ENCODE data around the gene PDPN.
"Not testable (repeated sequence)": the region's sequence is repeated elsewhere in the genome, so short reads cannot be mapped to it uniquely, and the experiment has no call there.

The PDPN gene, protein sequence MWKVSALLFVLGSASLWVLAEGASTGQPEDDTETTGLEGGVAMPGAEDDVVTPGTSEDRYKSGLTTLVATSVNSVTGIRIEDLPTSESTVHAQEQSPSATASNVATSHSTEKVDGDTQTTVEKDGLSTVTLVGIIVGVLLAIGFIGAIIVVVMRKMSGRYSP

DNA sequence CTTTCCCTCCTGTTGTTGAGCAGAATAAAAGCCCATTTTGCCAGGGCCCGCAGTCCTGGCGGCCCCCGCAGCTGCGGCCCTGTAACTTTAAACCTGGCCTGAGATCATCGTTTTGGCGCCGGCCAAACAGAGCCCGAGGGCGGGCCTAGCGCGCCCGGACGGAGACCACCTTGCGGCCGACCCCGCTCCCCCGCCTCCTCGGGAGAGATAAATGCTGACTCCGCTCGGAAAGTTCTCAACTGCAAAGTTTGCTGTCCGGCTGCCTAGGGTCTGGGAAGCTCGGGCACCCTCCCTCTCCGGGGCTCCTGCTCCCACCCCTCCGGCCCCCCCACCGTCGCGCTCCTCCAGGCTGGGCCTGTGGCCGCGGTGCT is at the start of gene PDPN:
Gene PDPN (plus strand): TSS at position 238 of the 371 bp plus-strand sequence. CDS start 202 bp downstream, outside the sequence.
- no peak for DNase-seq (ENCODE audit: low read depth in 2 of 2, low spot score in 1 of 2)

DNA sequence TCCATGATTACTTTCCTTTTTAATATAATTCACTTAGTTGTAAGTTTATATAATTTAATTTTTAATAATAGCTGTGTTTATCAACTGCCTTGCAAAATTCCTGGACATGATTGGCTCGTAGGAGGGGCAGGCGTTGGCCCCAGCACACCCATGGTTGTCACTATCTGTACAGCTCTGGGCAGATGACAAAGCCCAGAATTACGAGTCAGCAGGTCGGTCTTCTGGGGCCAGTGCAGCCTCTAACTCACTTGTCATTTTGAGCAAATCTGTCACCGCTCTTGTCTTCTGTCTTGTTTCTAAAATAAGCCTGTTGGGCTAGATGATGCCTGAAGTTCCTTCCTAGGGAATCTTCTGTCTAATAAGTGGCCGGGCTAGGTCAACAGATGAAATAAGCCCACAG is 48.4 kb upstream of the PDPN start:
- DNase-seq (ENCODE audit: low read depth in 2 of 2, low spot score in 1 of 2): no peak

DNA sequence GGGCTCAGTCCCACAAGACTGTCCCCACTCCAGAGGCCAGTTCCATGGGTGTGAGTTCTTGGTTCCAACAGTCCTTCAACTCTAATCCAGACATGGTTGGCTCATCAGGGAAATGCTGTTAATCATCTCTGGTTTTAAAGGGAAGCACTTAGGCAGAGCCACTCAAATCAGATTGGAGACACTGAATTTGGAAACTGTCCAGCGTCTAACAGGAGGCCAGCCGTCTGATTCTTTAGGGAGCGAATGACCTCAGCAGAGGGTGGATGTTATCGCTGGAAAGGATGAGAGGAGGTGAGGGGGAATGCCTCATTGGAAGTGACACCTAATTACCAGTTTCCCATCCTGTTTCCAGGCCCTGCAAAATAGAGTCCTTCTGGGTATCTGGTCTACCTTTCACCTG is 47.1 kb upstream of the PDPN start:
- DNase-seq (ENCODE audit: low read depth in 2 of 2, low spot score in 1 of 2): no peak

DNA sequence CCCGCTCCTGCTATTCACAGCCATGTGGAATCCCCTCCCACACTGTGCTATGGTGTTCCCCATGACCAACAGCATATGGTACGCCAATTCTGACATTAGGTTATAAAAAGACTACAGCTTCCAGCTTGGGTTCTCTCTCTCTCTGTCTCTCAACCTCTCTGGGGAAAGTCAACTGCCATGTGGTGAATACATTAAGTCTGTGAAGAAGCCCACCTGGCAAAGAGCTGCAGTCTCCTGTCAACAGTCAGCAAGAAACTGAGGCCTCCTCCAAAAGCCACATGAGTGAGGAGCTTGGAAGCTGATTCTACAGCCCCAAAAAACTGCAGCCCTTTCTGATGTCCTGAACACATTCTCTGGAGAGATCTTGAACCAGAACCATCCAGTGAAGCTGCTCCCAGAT is 44.8 kb upstream of the PDPN start:
- DNase-seq (ENCODE audit: low read depth in 2 of 2, low spot score in 1 of 2): no peak

DNA sequence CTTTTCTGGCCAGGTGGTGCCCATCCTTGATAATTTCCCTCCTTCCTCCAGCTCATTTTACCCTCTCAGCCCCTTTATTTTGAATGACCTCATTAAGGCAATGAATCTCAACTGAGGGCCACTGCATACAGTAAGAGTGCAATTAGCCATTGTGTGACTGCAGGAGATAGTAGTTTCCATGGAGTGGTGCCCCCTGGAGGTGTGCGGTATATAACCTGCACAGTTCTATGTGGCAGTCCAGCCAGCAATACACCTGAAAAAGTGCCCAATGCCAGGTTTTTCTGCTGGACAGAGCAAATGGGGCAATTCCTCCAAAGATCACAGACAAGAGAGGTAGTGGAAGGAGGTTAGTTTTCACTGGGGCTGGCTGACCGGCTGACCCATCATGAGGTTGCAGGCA is 43.9 kb upstream of the PDPN start:
- no peak for DNase-seq (ENCODE audit: low read depth in 2 of 2, low spot score in 1 of 2)

DNA sequence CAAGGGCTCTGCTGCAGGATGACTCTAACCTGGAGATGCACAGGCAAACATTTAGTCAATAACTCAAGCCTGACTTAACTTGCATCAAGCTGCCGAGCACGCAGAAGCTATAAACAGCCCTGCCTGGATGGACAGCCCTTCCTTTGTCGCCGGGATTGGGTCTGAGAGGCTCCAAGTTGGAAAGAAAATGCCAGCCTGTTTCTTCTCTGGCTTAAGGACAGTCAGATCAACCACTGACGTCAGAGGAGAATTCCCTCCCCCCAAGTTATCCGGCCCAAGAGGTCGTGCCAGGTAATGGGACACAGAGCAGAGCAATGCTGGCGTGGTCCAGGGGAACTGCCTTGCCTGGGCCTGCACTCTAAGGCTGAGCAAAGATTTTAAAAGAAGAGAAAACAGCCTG is 42.8 kb upstream of the PDPN start:
- DNase-seq (ENCODE audit: low read depth in 2 of 2, low spot score in 1 of 2): no peak

DNA sequence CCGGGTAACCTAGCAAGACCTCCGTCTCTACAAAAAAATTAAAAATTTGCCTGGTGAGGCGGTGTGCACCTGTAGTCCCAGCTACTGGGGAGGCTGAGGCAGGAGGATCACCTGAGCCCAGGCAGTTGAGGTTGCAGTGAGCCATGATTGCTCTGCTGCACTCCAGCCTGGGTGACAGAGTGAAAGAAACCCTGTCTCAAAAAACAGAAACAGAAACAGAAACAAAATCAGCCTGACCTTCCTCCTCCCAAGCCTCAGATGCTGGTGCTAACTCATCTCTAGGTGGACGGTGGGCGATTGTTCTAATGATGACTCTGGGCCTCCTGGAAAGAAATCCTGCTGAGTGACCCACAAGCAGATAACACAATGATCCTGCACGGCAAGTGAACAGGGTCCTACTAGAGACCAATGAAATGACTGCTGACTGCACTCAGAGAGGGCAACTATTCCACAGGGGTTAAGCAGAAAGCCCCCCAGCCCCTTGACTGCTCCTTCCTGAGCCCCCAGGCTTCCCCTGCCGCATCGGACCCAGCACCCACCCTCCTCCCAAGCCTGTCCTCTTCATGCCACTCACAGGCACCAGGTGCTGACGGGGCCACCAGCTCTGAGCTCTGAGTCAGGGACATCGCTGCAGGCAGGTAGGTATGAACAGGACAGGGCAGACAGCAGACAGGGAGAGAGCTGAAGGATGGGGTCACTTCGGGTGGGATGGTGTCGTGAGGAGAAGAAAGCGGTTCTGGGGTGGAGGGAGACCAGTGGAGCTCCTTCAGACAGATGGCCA is 42.0 kb upstream of the PDPN start:
- no peak for DNase-seq (ENCODE audit: low read depth in 2 of 2, low spot score in 1 of 2)

DNA sequence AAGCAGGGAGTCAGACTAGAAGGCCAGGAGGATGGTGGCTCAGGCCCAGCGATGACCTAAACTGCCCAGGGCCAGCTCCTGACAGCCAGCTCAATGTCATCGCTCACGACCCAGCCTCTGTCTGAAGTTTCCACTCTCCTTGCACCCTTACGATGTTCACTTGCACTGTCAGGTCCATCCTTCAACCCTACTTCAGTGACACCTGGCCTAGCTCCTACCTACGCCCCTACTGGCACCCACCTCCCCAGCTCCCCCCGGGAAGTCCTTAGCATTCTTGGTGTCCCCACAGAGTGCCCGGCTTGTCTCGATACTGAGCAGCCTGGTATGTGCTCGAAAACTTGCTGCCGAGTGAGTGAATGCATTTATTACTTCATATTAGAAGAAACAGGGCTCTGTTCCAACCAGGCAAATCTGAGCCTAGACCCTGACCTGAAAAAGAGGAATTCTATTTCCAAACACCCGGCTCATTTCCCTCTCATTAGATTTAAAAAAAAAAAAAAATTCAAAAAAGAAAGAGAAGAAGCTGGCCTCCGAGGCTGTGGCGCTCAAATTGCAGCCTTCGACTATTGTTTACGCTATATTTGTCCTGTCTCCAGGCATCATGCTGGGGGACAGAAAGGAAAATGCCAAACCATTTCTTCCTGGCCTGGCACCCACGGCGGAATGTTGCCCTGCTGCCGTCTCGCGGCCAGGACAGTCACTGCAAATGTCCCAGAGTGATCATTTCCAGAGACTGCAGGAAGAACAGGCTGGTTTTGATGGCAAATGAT is 40.0 kb upstream of the PDPN start:
- DNase-seq (ENCODE audit: low read depth in 2 of 2, low spot score in 1 of 2): no peak

DNA sequence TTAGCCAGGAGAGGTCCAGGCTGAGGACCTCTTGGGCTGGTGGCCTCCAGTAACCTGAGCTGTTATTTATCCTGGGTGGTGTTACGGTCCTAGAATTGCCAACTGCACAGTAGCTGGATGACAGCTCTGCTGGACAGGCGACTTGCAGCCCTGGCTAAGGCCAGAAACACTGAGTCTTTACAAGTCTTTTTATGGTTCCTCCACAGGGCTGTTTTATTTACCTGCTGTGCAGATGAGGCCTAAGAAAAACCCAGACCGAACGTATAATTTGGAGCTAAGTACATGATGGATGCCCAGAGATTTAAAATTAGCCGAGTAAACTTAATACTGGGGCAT is 39.4 kb upstream of the PDPN start:
- no peak for DNase-seq (ENCODE audit: low read depth in 2 of 2, low spot score in 1 of 2)

DNA sequence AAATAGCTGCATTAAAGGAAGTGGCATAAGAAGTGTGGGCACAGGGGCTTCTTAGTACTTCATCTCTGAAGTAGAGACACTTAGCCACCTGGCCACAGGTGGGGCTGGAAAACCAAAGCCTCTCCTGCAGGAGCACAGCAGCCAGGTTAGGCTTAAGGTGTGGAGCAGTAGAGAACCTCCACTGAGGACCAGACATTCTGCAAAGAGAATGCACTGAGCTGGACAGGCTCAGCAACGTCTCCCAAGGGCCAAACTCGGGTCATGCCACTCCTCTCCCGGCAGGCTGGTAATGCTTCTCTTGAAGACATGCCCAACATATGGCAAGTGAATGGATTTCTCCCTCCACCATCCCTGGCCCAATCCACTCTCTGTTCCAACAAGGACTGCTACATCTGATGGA is 36.8 kb upstream of the PDPN start:
- no peak for DNase-seq (ENCODE audit: low read depth in 2 of 2, low spot score in 1 of 2)

DNA sequence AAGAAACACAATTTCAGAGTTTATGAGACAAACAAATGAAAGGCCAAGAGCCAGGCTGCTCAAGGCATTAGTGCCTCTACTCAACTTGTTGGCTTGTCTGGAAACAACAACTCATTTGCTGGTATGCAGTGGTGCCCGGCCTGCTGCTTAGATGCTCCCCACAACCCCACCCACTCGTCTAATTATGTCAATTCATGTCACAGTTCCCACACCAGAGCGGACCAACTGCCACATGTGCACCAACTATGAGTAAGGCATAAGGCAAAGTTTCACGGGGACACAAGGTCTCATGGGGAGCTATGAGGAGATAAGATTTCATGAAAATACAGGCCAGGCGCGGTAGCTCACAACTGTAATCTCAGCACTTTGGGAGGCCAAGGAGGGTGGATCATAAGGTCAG is 35.4 kb upstream of the PDPN start:
- no peak for DNase-seq (ENCODE audit: low read depth in 2 of 2, low spot score in 1 of 2)

DNA sequence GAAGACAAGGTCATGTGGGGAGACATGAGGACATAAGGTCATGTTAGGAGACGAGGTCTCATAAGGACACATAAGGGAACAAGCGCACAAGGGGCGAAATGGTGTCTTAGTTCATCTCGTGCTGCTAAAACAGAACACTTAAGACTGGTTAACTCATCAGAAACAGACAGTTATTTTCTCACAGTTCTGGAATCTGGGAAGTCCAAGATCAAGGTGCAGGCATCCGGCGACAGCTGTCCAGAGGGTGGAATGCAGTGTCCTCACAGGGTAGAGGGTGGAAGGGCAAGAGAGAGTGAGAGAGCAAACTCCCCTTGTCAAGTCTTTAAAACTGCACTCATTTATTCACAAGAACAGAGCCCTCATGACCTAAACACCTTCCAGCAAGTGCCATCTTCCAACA is 34.6 kb upstream of the PDPN start:
- DNase-seq (ENCODE audit: low read depth in 2 of 2, low spot score in 1 of 2): no peak

DNA sequence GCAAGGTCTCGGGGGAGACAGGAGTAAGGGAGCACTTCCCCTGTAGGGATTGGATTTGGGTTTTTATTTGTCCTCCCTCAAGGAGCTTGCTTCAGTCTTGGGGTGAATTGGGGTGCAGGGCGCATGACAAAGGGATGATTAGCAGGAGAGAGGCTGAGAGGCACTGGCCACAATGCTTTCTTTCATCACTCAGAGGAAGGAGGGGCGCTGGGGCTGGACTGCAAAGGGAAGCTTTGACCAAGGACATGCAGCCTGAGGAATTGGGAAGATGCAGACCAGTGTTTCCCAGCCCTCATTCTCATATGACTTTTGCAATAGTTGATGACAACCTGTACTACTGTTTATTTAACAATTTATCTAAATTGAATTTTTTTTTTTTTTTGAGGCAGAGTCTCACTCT is 34.1 kb upstream of the PDPN start:
- no peak for DNase-seq (ENCODE audit: low read depth in 2 of 2, low spot score in 1 of 2)

DNA sequence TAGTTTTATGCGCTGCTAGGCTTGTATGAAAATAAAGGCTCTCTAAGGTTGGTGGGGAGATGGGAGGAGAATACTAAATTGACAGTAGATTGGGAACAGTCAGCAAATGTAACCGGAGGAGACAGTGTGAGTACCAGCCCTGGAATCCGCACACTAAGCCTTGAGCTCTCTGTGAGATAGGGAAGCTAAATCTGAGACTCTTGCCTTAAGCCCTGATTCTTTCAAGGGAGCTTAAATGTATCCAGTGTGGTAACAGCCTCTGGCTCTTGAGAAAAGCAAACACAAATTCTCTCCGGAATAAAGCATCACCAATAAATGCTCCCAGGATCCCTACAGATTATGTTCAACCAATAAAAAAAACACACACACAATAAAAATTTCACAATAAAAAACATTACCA is 33.0 kb upstream of the PDPN start:
- no peak for DNase-seq (ENCODE audit: low read depth in 2 of 2, low spot score in 1 of 2)

DNA sequence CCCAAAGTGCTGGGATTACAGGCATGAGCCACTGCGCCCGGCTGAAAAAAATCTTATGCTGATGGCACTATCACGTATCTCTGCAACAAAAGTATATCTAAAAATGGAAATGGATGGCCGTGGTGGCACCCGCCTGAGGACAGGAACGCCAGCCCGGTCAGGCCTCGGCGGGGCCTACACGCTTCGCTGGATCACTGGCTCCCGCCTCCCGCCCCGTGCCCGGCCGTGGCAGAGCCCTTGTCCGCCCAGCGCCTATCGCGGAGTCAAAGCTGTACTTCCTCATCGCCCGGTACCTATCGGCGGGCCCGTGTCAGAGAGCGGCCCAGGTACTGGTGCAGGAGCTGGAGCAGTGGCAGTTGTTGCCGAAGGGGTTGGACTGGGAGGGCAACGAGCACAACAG is 28.8 kb upstream of the PDPN start:
- DNase-seq (ENCODE audit: low read depth in 2 of 2, low spot score in 1 of 2): no peak

DNA sequence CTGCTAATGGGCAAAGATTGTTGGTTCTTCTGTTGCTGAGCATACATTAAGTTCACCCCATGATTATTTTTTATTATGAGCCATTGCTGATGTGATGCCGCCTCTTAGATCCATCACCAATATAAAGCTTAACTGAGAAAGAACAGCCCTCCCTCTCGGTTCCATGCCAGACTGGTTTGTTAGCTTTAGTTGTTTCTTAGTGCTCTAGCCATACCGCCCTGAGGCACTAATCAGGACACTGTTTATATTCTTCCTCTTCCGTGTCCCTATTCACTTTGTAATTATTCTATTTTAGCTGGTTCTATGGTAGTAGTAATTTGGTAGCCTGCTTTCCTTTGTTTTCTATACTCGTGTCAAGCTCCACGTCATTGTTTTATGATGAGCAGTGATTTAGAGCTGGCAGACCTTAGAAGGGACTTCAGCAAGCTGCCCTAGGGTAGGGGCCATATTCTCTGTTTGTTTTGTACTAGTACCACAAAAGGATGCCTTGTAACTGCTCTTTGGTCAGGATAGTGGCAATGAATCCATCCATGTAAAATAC is 27.3 kb upstream of the PDPN start:
- DNase-seq (ENCODE audit: low read depth in 2 of 2, low spot score in 1 of 2): no peak

DNA sequence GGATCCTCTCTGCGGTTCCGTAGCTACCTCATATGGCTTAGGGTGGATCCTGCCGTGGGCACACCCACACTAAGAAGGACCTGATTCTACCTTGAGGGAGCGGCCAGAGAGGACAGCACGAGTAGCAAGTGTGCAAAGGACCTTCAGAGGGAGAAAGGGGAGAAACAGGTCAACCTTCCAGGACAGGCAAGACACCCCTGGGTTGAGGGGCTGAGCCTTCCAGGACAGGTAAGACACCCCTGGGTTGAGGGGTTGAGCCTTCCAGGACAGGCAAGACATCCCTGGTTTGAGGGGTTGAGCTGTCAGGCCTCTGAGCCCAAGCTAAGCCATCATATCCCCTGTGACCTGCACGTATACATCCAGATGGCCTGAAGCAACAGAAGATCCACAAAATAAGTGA is 23.1 kb upstream of the PDPN start:
- DNase-seq (ENCODE audit: low read depth in 2 of 2, low spot score in 1 of 2): no peak

DNA sequence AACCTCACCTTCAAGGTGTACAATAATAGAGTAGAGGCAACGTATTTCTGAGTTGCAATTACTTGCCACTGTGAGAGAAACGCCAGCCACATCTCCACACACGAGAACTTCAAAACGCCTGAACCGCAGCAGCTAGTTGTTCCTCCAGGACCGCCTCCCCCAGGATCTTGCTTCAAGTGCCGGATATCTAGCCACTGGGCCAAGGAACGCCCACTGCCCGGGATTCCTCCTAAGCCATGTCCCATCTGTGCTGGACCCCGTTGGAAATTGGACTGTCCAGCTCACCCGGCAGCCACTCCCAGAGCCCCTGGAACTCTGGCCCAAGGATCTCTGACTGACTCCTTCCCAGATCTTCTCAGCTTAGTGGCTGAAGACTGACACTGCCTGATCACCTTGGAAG is 20.7 kb upstream of the PDPN start:
- not testable (repeated sequence) for DNase-seq (ENCODE audit: low read depth in 2 of 2, low spot score in 1 of 2)

DNA sequence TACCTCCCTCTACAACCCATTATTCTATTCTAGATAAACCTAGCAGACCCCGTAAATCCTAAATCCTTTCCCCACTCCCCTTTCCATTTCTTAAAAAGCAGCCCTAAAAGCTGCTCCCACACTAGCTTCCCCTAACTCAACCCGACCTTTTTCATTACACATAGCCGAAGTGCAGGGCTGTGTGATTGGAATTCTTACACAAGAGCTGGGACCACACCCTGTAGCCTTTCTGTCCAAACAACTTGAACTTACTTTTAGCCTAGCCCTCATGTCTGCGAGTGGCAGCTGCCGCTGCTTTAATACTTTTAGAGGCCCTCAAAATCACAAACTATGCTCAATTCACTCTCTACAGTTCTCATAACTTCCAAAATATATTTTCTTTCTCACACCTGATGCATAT is 19.6 kb upstream of the PDPN start:
- no peak for DNase-seq (ENCODE audit: low read depth in 2 of 2, low spot score in 1 of 2)

DNA sequence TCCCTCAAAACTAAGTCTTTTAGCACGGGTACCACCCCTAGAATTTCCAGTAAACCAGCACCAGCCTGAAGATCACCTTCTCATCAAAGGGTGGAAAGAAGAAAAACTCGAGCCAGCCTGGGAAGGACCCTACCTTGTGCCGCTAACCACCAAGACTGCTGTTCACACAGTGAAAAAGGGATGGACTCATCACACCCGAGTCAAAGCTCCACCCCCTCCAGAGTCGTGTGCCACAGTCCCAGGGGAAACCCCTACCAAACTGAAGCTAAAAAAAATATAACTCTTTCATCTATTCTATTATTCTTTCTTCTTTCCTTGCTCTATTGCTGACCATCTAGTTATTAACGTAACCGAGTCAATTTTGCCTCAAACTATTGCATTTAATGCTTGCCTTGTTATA is 13.2 kb upstream of the PDPN start:
- DNase-seq (ENCODE audit: low read depth in 2 of 2, low spot score in 1 of 2): not testable (repeated sequence)

DNA sequence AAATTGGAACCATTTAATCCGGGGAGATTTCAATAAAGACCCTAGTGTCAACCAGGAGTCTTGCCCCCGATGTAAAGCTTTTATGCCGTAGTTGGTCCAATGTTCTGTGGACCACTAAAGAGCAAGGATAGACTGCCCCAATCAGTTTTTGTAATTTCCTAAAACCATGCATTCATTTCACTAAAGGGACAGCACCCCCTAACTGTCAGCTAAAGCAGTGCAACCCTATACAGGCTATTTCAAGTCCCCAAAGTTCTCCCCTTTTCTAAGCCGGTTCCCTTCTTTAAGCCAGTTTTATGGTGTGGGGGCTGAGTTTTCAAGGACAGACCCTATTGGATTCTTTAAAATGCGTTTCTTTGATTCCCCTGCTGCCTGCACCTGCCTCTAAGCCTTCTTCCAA is 12.7 kb upstream of the PDPN start:
- DNase-seq (ENCODE audit: low read depth in 2 of 2, low spot score in 1 of 2): no peak

DNA sequence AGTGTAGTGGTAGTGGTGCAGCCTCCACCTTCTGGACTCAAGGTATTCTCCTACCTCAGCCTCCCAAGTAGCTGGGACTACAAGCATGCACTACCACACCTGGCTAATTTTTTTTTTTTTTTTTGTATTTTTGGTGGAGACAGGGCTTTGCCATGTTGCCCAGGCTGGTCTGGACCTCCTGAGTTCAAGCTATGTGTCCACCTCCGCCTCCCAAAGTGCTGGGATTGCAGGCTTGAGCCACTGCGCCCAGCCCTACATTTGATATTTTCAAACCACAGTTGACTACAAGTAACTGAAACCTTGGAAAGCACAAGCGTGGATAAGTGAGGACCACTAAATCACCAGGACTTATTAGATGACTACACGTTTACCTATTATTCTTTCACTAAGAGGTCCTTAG is 10.0 kb upstream of the PDPN start:
- DNase-seq (ENCODE audit: low read depth in 2 of 2, low spot score in 1 of 2): no peak
